Measurements from ENCODE around the gene ENOX1. TPM values are rescaled to one million over a fixed set of nuclear protein-coding genes. Genes with fewer than 3 reads are reported as not detected.

ENOX1 gene
- total RNA-seq, 3 donors from 2014 or later (not counting 1 experiment from before 2014, with no cell fraction given): not detected

- Mint-ChIP-seq H3K27me3 (ENCODE audit: low read depth in 2 of 2) (peaks cover 21 to 23% of the 10 kb centered on the region in 2 donors), H3K4me3 (no peak overlapping the region), H3K9me3 (no peaks in the 10 kb centered on the region), H3K36me3 (no peaks in the 10 kb centered on the region), H3K27ac (no peak overlapping the region), H3K4me1 (no peaks in the 10 kb centered on the region)
- no peak for TF ChIP-seq CTCF (IDR thresholded peaks at IDR 0.05)
- DNase-seq (no peak), ATAC-seq (no peak)
- WGBS (ENCODE audit: insufficient coverage): 37% methylated on average over 4 of the region's 4 CpGs
- H3K4me1 ChIP-seq (ENCODE audit: control insufficient read depth, insufficient read depth, low read length): no peaks in the 10 kb centered on the region
- no peak overlapping the region for H3K27ac ChIP-seq (ENCODE audit: low read length)
- no peaks in the 10 kb centered on the region for H3K36me3 ChIP-seq (ENCODE audit: control insufficient read depth, insufficient read depth, low read length)
- H3K9me3 ChIP-seq (ENCODE audit: control insufficient read depth, insufficient read depth, low read length): no peaks in the 10 kb centered on the region
- H3K27me3 ChIP-seq (ENCODE audit: control insufficient read depth, insufficient read depth, low read length): no peaks in the 10 kb centered on the region
- H3K4me3 ChIP-seq (ENCODE audit: low read length): no peak overlapping the region
- intact Hi-C loops (cut with micrococcal nuclease): no loop called here
These were observed 385.4 kb downstream of the ENOX1 start for GRCh38 chr13:43401361-43401760.

- Mint-ChIP-seq H3K4me1 (no peaks in the 10 kb centered on the region), H3K36me3 (no peaks in the 10 kb centered on the region), H3K27me3 (ENCODE audit: low read depth in 2 of 2) (peaks cover 14 to 19% of the 10 kb centered on the region in 2 donors), H3K4me3 (no peak overlapping the region), H3K9me3 (no peaks in the 10 kb centered on the region), H3K27ac (no peak overlapping the region)
- DNase-seq (no peak), ATAC-seq (no peak)
- no peaks in the 10 kb centered on the region for H3K27me3 ChIP-seq (ENCODE audit: control insufficient read depth, insufficient read depth, low read length)
- no peaks in the 10 kb centered on the region for H3K9me3 ChIP-seq (ENCODE audit: control insufficient read depth, insufficient read depth, low read length)
- no peak overlapping the region for H3K4me3 ChIP-seq (ENCODE audit: low read length)
- H3K36me3 ChIP-seq (ENCODE audit: control insufficient read depth, insufficient read depth, low read length): no peaks in the 10 kb centered on the region
- TF ChIP-seq CTCF (IDR thresholded peaks at IDR 0.05): no peak
- no peak overlapping the region for H3K27ac ChIP-seq (ENCODE audit: low read length)
- 81% methylated on average over 3 of the region's 3 CpGs for WGBS (ENCODE audit: insufficient coverage)
- intact Hi-C loops (cut with micrococcal nuclease): no loop called here
- no peaks in the 10 kb centered on the region for H3K4me1 ChIP-seq (ENCODE audit: control insufficient read depth, insufficient read depth, low read length)
These were observed 389.7 kb downstream of the ENOX1 start for GRCh38 chr13:43397111-43397510.

DNA sequence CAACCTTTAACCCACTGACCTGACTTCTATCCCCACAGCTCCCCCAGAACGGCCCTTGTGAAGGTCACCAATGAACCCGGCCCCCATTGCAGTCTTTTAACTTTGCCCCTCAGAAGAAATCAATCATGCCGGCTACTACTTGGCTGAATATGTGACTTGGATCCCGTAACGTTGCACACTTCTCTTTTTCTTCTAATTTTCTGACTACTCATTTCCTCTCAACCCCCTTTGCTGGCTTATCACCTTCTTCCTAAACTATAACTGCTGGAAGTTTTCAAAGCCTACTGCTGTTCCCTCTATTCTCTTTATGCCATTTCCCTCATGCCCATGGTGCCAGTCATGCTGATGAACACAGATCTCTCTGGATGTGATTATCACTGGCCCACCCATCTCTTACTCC lies 395.7 kb downstream of the ENOX1 start:
- no peak overlapping the region for H3K27ac ChIP-seq (ENCODE audit: low read length)
- intact Hi-C loops (cut with micrococcal nuclease): no loop called here
- no peak for ATAC-seq

More for the DNA sequence above, 395.7 kb downstream of the ENOX1 start:
- Histone ChIP-seq H3K9me3 (ENCODE audit: control insufficient read depth, insufficient read depth, low read length) (no peaks in the 10 kb centered on the region), H3K36me3 (ENCODE audit: control insufficient read depth, insufficient read depth, low read length) (no peaks in the 10 kb centered on the region), H3K27me3 (ENCODE audit: control insufficient read depth, insufficient read depth, low read length) (no peaks in the 10 kb centered on the region), H3K4me3 (ENCODE audit: low read length) (no peak overlapping the region), H3K4me1 (ENCODE audit: control insufficient read depth, insufficient read depth, low read length) (no peaks in the 10 kb centered on the region)
- peaks cover 3 to 10% of the 10 kb centered on the region in 2 donors for H3K27me3 Mint-ChIP-seq (ENCODE audit: low read depth in 2 of 2)
- DNase-seq: no peak
- peaks cover 0 to under 1% of the 10 kb centered on the region in 2 donors for H3K9me3 Mint-ChIP-seq
- H3K36me3 Mint-ChIP-seq: no peaks in the 10 kb centered on the region
- no peak overlapping the region for H3K4me3 Mint-ChIP-seq
- 15% methylated on average over 5 of the region's 5 CpGs for WGBS (ENCODE audit: insufficient coverage)
- H3K4me1 Mint-ChIP-seq: no peaks in the 10 kb centered on the region
- H3K27ac Mint-ChIP-seq: no peak overlapping the region
- TF ChIP-seq CTCF (IDR thresholded peaks at IDR 0.05): no peak
